Measurements from ENCODE around the gene GP2.

GP2 gene

DNA sequence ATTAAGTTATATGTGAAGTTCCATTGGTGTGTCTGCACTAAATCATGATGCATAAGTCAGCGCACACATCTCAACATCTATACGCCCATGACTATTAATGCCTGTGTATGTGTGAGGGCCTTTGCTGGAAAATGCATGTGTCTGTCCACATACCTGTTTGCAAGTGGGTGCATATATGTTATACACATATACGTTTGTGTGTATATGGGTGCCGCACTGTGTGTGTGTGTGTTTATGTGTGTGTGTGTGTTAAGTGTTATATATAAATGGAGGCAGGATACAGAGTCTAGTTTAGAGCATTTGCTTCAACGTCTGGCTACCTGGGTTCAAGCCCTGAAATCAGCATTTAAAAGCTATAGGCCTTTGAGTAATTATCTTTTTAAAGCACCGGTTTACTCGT is 19.5 kb downstream of the GP2 start:
- DNase-seq (ENCODE audit: low read depth in 3 of 3, low spot score in 1 of 3): no peak

DNA sequence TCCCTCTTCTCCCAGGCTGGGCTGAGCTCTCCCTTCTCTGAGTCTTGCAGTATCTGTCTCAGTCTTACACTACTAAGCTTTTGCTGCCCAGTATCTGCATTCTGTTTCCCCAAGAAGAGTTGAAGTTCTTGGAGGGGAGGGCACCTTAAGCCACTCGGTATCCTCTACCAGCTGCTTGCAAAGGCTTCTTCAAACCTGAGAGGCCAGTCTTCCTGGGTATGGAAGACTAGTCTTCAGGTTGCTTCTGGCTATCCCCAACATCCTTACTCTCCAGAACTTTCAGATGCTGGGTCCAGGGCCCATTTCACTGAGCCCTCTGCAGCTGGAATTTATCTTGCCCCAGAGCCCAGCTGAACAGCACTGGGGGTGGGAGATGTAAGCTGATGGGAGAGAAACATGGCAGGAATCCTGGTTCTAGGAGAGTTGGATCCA is 20.1 kb downstream of the GP2 start:
- DNase-seq (ENCODE audit: low read depth in 3 of 3, low spot score in 1 of 3): no peak

DNA sequence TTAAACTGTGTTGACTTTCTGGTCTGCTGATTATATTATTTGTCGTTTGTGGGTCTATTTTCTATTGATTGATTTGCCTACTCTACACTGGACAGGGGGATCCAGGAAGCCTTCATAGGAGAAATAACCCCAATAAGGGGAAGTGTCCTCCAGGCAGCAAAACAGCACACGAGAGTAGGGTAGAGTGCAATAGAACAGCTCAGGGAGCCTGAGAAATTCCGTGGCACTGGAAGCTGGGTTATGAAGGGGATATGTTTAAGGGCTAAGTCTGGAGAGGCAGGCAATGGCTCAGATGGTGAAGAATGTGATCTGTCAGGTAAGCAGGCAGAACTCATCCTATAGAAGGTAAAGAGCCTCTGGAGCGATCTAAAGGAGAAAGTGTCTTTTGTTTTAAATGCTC is 20.9 kb downstream of the GP2 start:
- no peak for DNase-seq (ENCODE audit: low read depth in 3 of 3, low spot score in 1 of 3)

DNA sequence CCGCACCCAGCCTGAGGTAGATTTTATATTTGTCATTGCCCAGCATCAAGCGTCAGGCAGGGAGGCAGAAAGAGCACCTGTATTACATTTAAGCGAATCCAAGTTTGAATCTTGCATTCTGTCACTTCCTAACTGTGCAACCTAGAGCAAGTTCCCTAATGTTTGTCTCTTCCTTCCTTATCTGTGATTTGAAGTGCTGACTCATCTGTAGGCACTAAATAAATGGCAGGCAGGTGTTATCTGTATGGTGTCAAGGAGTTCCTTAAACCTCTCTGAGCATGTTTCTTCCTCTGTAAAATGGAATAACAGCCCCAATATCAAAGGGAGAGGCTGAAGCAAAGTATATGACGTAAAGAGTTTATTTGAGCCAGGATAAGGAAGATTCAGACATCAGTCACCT is 24.3 kb downstream of the GP2 start:
- no peak for DNase-seq (ENCODE audit: low read depth in 3 of 3, low spot score in 1 of 3)

DNA sequence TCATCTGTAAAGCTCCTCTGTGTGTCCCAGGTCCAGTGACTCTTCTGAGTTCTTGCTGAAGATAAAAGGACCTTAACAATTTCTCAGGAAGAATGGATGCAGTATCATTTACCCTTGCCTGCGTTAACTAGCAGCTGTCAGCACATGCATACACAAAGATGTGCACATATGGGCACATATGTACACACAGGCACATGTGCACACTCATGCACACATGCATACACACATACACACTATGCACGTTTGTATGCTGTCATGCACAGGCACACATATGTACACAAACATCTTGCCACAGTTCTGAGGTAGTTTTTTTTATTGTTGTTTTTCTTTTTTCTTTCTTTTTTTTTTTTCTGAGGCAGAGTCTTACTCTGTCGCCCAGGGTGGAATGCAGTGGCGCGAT is 24.9 kb downstream of the GP2 start:
- DNase-seq (ENCODE audit: low read depth in 3 of 3, low spot score in 1 of 3): no peak

DNA sequence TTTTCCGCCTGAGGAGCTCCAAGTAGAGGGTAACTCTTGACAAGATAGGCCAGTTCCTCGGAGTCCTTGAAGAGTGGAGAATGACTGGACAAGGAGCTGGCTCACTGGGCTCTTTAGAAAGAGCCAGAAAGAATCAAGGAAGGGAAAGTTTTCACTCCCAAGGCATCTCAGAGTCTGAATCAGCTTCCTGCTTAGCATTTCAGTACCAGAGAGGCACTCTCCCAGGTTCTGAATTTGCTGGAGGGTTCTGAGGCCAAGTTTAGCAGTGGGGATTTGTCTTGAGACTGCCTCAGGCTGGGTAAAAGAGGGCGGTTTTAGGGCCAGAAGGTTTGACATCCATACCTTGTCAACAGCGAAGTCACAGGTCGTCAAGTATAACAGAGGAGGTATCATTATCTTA is 25.5 kb downstream of the GP2 start:
- DNase-seq (ENCODE audit: low read depth in 3 of 3, low spot score in 1 of 3): no peak

DNA sequence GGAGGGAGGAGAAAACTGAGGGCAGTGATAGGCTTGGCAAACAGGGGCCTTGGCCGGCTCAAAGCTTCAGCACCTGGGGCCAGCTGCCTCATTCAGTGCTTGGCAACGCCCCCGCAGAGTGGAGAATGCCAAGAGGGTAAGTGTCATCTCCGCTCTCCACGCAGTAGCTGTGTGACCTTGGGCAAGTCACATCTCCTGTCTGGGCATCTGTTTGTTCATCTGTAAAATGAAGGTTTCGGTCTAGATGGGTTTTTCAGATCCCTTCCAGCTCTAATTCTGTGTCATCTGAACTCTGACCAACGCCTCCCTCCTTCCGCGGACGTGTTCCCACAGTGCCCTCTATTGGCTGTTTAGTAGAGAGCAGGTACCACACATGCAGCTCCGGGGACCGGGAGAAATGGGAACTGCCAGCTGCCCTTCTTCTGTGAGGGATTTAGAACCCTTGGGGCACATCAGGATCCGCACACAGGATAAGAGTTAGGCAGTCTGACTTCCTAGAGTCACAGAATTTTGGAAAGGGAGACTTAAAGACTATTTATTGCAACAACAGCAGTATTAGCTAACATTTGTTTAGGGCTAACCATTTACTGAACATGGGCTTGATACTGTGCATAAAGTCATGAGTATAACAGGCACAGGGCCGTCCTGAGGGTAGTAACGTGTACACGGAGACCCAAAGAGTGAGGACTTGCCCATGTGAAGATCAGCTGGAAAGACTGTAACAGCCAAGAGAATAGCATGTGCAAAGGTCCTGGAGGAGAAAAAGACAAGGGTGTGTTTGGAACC is 26.8 kb downstream of the GP2 start:
- peak in 1 of 3 donors; percentile 1 for DNase-seq (ENCODE audit: low read depth in 3 of 3, low spot score in 1 of 3)

DNA sequence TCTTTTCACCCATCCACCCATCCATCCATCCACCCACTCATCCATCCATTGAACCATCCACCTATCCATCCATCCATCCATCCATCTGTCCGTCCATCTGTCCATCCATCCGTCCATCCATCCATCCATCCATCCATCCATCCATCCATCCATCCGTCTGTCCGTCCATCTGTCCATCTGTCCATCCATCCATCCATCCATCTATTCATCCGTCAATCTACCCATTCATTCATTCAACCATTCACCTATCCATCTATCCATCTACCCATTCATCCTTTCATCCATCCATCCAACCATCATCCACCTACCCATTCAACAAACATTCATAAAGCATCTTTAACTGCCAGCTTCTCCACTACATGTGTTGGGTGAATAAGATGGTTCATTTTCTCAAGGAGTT is 28.9 kb downstream of the GP2 start:
- no peak for DNase-seq (ENCODE audit: low read depth in 3 of 3, low spot score in 1 of 3)

DNA sequence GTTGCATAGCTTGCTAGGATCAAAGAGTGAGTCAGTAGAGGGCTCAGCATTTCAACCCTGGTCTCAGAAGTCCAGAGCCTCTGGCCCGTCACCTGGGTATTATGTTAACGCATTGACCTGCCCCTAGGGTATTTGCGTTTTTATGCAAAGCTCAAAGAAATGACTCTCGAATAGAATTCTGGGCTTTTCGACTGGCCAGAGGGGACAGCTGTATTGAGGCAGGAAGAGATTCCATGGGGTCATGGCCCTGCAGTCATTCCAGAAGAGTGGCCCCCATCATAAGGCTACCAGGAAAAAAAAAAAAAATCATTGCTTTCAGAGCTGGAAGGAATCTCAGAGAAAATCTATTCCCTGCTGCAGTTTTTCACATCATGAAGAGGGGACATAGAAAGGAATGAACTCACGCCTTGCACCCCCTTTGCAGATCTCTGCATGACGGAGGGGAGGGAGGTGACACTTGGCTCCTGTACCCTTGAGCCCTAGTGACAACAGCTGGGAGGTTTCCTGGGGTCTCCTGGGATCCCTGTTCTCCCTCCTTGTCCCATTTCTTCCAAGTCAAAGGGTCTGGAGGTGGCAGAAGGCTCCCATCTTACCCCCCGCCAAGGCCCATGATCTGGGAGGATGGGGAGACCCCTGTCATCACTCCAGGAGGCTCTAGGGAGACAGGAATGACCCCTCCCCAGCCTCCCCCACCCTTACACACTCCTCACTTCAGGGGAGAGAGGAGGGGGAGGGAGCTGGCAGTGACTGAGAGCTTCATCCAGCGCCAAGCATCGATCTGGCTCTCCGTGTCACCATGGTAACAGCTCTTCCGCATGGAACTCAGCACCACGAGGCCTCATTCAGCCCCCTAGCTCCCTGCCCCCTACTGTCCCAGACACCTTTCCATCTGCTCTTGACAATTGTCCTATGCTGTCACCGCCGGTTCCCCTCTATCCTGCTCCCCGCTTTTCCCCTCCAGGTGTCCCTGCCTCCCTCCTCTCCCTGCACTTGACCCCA is 35.8 kb downstream of the GP2 start:
- no peak for DNase-seq (ENCODE audit: low read depth in 3 of 3, low spot score in 1 of 3)

DNA sequence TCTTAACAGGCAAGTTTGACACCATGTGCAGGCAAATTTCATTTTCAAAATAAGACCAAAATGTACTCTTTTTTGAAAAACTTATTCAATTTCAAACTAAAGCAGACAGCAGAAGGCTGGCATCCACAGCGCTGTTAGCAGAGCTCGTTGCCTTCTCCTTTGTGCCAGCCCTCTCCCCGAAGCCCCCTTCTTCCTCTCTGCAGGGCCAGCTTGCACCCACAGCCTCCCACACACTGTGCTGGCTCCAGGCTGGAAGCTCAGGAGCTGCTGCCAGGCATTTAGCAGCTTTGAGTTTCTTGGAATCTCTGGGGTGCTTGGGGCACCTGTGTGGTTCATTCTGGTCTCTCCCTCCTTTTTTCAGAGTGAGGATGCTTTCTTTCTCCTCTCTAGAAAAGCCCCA is 37.7 kb downstream of the GP2 start:
- no peak for DNase-seq (ENCODE audit: low read depth in 3 of 3, low spot score in 1 of 3)

DNA sequence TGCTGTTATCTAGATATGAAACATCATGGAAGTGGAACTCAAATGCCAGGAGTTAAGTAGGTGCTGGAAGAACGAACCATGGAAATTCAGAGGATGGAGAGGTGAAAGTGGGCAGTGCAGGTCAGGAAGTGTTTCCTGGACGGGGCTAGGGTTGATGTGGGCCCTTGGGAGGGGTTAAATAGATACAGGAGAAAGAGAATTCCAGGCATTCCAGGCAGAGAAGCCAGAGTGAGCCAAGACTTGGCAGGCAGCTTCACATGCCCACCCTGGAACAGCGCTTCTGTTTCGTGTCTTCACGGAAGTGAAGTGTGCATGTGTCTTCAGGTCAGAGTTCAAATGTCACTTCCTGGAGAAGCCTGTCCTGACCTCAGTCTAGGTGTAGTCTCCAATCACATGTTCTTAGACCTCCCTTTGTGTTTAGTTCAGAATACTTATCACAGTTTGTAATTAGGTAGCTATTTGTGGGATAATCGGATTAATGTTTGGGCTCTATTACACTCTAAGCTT is 41.3 kb downstream of the GP2 start:
- DNase-seq (ENCODE audit: low read depth in 3 of 3, low spot score in 1 of 3): no peak

DNA sequence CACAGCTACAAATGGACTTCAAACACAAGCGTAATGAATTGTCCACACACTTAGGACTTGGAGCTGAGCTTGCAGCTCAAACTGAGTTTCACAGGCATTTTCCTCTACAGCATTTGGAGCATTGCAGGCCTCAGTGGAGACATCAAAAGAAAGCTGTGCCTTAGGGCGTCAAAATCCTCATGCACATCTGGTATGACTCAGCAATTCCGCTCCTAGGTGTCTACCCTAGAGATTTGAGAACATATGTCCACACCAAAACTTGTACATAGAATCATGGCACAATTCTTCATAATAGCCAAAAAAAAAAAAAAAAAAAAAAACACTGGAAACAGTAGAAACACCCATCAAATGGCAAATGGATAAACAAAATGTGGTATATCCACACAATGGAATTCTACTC is 47.1 kb downstream of the GP2 start:
- no peak for DNase-seq (ENCODE audit: low read depth in 3 of 3, low spot score in 1 of 3)

DNA sequence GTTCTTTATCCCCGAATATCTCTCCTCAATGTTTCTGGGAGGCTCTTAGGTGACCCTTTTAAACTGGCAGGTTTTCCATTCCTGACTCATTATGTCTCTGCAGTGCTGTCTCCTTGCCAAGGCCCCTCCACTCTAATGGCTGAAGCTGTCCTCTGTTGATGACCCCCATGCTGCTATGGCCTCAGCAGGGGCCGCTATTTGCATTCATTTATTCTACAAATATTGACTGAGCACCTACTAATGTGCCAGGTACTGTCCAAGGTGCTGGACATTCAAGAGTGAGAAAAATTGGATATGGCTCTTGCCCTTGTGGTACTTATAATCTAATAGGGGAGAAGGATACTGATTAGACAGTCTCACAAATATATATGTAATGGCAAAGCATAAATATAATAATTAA is 55.4 kb downstream of the GP2 start:
- no peak for DNase-seq (ENCODE audit: low read depth in 3 of 3, low spot score in 1 of 3)

DNA sequence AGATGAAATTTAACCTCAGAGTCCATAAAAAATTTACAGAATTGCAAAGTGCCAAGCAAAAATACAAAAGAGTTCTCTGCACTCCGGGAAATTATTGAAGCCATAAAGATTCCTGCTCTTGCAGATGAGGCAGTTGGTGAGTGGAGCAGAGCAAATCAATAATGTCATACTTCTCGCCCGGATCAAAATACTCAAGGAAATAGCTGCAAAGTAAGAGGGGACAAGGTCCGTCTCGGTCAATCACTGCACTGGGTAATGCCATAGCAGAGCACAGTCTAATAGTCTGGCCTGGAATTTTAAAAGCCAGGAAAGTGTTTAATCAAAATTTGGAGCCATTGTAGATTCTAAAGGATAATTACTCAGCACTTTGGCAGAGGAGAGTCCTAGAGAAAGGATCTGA is 58.9 kb downstream of the GP2 start:
- no peak for DNase-seq (ENCODE audit: low read depth in 3 of 3, low spot score in 1 of 3)

DNA sequence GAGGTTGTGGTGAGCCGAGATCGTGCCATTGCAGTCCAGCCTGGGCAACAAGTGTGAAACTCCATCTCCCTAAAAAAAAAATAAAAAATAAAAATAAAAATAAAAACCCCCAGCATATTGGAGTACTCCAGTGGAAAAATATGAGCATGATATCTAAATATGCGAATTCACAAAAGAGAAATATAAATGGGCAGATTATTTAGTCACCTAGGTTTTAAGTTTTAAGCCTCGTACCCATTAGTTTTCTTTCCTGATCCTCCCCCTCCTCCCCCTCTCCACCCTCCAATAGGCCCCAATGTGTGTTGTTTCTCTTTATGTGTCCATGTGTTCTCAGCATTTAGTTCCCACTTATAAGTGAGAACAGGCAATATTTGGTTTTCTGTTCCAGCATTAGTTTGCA is 62.3 kb downstream of the GP2 start:
- no peak for DNase-seq (ENCODE audit: low read depth in 3 of 3, low spot score in 1 of 3)

DNA sequence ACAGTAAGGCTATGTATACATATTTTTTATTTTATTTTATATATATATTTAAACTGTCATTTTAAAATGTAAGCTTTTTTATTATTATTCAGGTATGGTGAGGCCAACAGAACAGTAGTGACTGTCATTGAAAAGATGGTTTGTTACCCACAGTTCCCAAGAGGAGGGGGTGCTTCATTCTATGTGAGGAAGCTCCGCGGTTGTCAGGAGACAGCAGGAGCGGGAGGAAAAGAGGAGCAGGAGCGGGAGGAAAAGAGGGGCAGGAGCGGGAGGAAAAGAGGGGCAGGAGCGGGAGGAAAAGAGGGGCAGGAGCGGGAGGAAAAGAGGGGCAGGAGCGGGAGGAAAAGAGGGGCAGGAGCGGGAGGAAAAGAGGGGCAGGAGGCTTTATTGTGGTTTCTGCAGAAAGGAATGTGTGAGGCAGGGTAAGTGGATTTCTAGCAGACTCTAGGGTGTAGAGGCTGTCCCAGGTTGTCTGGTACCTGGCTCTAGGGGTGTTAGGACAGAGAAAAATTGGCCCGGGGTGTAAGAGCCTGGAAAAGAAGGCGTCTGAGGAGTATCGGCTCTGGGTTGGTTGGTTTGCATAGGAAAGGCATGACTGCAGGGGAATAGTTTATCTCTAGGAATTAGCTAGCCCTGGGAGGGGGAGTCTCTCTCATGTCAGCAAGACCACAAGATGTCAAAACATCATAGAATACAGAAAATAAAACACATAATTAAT is 64.0 kb downstream of the GP2 start:
- DNase-seq (ENCODE audit: low read depth in 3 of 3, low spot score in 1 of 3): no peak

DNA sequence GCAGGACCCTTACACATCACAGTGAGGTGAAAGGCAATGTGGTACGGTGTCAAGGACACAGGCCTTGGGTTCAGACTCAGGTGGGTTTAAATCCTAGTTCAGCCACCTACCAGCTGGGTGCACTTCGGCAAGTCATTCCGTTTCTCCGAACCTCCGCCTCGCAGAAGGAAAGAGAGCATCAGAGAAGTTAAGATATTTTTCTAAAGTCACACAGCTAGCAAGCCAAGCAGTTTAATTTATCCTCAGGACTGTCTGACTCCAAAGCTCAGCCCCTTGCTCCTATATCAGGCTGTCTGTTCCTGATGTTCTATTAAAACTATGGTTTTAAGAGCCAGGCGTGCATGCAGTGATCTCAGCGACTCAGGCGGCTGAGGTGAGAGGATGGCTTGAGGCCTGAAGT is 65.1 kb downstream of the GP2 start:
- no peak for DNase-seq (ENCODE audit: low read depth in 3 of 3, low spot score in 1 of 3)

DNA sequence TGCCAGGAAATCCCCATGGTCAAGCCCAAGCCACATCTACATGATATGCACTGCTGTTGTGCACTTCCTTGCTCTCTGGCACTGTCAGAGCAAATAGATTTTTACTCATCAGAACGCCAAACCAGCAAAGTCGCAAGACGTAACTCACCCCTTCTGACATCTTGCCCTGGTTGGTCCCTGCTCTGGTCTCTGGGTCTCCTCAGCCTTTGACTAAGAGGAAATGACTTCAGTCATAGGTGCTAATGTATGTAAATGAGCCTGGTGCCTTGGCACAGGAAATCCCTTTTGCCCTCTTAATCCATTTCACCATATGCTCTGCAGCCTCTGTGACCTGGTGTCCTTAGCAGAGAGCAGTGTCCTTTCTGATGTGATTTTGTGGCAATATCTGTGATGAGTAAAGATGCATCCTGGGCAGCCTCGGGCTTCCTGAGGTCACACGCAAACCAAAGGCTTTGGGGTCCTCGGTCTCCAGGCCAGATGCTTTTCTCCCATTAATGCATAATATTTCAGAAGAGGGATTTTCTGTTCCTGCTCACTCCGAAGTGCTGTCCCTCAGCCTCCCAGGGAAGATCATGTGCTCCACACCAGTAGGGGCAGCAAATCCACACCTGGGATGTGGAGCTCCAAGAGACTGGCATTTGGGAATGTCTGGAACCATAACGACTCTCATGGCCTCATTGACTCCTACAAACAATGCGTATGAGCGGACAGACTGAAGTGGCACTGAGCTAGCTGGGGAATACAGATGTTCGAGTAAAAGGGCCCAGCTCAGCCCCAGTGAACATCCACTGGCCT is 66.9 kb downstream of the GP2 start:
- no peak for DNase-seq (ENCODE audit: low read depth in 3 of 3, low spot score in 1 of 3)
